WERI-Rb-1 (cell line): ENCODE measurements around the gene ADARB2.

Experiments used
- DNase-seq: peaks from one replicate; pipeline ENCODE4 v3.0.0-alpha.2; 2020
- H3K27ac ChIP-seq: fragments of 250-450 bp; sonication (Bioruptor Pico); 2 replicates; pipeline ENCODE4 v1.5.1; 2020; ENCODE audit warnings: mild to moderate bottlenecking, moderate library complexity
- H3K27me3 ChIP-seq: fragments of 250-450 bp; sonication (Bioruptor Pico); 2 replicates; pipeline ENCODE4 v1.5.1; 2021; ENCODE audit warnings: mild to moderate bottlenecking, low read depth, moderate library complexity; ENCODE audit not compliant: insufficient read depth, severe bottlenecking
- H3K36me3 ChIP-seq: fragments of 250-450 bp; sonication (Bioruptor Pico); 2 replicates; pipeline ENCODE4 v1.5.1; 2020; ENCODE audit warnings: mild to moderate bottlenecking, moderate library complexity
- H3K4me3 ChIP-seq: 2 replicates; pipeline ENCODE4 v1.5.1; 2011; ENCODE audit warnings: low read depth, mild to moderate bottlenecking, control low read depth, low read length
- H3K9me3 ChIP-seq: fragments of 250-450 bp; sonication (Bioruptor Pico); 2 replicates; pipeline ENCODE4 v1.5.1; 2021; ENCODE audit warnings: mild to moderate bottlenecking, moderate library complexity; ENCODE audit not compliant: severe bottlenecking
- TF ChIP-seq, protein P1 (sequence below): IDR thresholded peaks from 2 replicates; pipeline ENCODE4 v1.5.1; 2011; ENCODE audit warnings: low read depth, mild to moderate bottlenecking, control low read depth, inconsistent platforms, low read length

The ADARB2 gene

DNA sequence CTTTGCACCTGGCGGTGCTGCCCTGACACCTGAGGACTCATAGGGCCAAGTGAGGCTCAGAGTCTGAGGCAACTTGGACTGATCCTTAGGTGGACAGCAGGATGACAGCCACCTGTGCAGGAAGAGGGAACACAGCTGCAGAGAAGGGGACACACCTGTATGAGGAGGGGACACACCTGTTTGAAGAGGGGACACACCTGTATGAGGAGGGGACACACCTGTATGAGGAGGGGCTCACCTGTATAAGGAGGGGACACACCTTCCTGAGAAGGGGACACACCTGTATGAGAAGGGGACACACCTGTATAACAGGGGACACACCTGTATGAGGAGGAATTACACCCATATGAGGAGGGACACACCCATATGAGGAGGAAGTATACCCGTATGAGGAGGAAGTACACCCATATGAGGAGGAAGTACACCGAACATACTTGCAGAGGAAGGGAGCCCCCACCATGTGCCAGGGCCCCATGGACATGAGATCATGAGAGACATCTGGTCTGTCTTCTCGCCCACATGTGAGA lies 285.9 kb downstream of the ADARB2 start:
- Histone ChIP-seq H3K27ac (no peak overlapping the region), H3K27me3 (peaks cover 2% of the 10 kb centered on the region), H3K9me3 (no peaks in the 10 kb centered on the region), H3K36me3 (no peaks in the 10 kb centered on the region), H3K4me3 (no peak overlapping the region)
- DNase-seq, result no peak
- TF ChIP-seq, protein P1, sequence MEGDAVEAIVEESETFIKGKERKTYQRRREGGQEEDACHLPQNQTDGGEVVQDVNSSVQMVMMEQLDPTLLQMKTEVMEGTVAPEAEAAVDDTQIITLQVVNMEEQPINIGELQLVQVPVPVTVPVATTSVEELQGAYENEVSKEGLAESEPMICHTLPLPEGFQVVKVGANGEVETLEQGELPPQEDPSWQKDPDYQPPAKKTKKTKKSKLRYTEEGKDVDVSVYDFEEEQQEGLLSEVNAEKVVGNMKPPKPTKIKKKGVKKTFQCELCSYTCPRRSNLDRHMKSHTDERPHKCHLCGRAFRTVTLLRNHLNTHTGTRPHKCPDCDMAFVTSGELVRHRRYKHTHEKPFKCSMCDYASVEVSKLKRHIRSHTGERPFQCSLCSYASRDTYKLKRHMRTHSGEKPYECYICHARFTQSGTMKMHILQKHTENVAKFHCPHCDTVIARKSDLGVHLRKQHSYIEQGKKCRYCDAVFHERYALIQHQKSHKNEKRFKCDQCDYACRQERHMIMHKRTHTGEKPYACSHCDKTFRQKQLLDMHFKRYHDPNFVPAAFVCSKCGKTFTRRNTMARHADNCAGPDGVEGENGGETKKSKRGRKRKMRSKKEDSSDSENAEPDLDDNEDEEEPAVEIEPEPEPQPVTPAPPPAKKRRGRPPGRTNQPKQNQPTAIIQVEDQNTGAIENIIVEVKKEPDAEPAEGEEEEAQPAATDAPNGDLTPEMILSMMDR, result no peak

DNA sequence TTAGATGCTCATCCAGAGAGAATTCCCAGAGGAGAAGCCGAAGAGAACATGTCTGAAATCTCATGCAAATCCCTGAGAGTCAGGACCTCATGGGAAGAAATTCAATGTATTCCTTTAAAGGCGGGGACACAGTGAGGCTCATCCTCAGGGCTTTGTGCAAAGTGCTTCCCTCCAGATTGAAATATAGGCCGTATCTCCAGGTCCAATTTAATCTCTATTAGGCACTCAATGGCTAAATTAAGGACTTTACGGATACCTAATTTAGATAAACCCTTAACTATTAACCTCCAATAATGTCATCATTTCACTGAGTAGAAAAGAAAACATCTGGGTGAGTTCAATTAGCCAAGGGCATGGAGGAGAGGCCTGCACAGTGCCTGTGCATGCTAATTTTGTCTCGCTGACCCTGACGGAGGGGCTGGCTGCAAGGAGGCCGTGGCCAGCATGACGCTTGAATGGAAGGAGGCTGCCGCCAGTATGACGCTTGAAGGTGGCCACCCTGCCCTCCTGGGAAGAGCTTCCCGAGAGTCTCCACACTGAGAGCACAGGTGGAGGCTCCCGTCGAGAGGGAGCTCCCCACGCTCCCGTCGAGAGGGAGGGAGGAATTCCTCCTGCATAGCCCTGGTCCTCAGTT lies 287.6 kb downstream of the ADARB2 start:
- Histone ChIP-seq H3K27ac (no peak overlapping the region), H3K36me3 (no peaks in the 10 kb centered on the region), H3K27me3 (peaks cover 2% of the 10 kb centered on the region)

DNA sequence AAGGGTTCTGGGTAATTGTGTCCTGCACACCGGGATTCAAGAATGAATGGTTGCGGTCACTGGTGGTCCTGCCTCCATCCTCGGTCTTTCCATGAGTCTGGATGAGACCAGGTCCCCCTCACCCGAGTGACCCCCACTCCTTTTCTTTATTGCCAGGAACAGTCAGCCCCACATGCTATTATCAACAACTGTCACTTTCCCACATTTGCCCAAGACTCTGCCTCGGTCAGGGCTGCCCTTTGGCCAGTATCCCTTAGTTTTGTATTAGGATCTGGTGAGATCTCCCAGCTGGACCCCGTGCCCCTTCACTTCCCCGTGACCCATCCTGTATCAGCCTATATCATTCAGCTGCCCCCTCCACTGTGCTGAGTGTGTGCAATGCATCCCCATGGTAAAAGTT lies 288.3 kb downstream of the ADARB2 start:
- no peak for DNase-seq
- Histone ChIP-seq H3K9me3 (no peaks in the 10 kb centered on the region), H3K27me3 (peaks cover 2% of the 10 kb centered on the region), H3K36me3 (no peaks in the 10 kb centered on the region), H3K27ac (no peak overlapping the region), H3K4me3 (no peak overlapping the region)
- TF ChIP-seq, protein P1, result no peak

More for the DNA sequence above, 287.6 kb downstream of the ADARB2 start:
- Histone ChIP-seq H3K9me3 (no peaks in the 10 kb centered on the region), H3K4me3 (no peak overlapping the region)
- TF ChIP-seq, protein P1, result no peak
- DNase-seq, result no peak

DNA sequence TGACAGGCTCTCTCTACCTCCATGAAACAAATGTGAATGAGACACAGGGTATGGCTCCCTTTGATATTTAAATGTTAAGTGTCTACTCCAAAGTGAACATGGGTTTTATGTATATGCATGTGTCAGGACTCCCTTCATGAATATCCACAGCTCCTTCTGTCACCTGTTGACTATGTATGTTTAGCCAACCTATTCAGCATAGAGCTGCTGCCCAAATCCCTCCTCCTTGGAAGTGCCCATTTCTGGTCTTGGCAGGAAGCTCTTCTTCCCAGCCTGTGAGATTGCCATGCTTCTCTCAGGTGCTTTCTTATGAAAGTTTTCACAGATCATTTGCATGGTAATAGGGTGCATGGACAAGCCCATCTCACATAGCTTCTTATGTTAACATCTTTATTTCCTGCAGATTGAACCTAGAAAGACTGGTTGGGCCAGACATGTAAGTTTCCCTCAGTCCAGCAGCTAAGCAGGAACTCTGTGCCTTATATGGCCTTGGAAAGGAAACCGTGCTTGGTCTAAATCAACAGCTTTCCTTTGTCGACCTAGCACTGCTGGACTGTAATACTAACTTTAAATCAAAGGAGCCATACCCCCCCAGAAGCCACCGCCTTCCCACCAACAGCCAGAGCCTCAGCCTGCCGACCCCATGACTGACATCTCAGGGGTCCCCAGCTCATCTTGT lies 288.9 kb downstream of the ADARB2 start:
- TF ChIP-seq, protein P1, result no peak
- no peak for DNase-seq
- Histone ChIP-seq H3K27me3 (peaks cover 2% of the 10 kb centered on the region), H3K27ac (no peak overlapping the region), H3K9me3 (no peaks in the 10 kb centered on the region), H3K4me3 (no peak overlapping the region), H3K36me3 (no peaks in the 10 kb centered on the region)

DNA sequence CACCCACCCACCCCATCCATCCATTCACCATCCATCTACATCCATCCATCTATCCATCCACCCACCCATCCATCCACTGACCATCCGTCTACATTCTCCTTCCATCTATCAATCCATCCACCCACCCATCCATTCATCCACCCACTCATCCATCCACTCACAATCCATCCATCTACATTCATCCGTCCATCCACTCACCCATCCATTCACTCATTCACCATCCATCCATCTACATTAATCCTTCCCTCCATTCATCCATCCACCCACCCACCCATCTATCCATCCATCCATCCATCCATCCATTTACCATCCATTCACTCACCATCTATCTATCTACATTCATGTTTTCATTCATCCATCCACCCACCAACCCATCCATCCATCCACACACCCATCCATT lies 292.5 kb downstream of the ADARB2 start:
- peaks cover 2% of the 10 kb centered on the region for H3K27me3 ChIP-seq
- no peaks in the 10 kb centered on the region for H3K9me3 ChIP-seq
- H3K27ac ChIP-seq, result no peak overlapping the region
- TF ChIP-seq, protein P1, result no peak
- H3K4me3 ChIP-seq, result no peak overlapping the region
- no peak for DNase-seq
- no peaks in the 10 kb centered on the region for H3K36me3 ChIP-seq
